Measurements from ENCODE around the gene SHISA5.

Gene SHISA5

DNA sequence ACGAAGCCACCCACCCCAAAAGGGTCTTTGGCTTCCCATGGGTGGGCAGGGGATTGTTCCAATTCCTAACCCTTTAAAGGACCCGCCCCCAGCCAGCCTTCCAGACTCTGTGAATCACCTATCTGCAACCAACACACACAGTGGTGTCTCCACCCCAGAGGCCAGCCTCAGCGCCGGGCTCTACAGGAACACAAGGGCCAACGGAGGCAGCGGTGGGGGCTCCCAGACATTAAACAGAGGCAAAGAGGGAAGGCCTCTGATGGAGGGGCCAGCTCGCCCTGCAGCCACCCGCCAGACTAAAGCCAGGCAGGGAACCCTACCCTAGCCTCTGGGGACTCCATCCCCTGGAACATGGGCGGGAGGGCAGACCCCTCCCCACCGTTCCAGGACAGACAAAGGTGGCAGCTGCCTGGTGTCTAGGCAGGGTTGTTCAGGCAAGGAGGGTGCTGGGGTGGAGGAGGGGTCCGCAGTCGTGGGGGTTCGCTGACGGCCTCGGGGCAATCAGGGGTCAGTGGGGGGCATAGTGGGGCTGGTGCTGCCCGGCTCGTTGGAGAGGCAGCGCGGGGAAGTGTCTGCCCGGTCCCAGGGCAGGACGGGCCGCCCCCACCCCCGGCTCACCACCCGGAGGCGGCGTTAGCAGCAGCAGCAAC is 448 bp downstream of the SHISA5 start:
- no peak for TF ChIP-seq CTCF (IDR thresholded peaks at IDR 0.05)

GRCh38 chr3:48502728-48503168 is 1.2 kb downstream of the SHISA5 start:
- TF ChIP-seq CTCF (IDR thresholded peaks at IDR 0.05): no peak

- no peak for TF ChIP-seq CTCF (IDR thresholded peaks at IDR 0.05)
Observed at GRCh38 chr3:48502121-48502520, 1.9 kb downstream of the SHISA5 start.

- TF ChIP-seq CTCF (IDR thresholded peaks at IDR 0.05): no peak
Observed at GRCh38 chr3:48501196-48501595, 2.8 kb downstream of the SHISA5 start.

DNA sequence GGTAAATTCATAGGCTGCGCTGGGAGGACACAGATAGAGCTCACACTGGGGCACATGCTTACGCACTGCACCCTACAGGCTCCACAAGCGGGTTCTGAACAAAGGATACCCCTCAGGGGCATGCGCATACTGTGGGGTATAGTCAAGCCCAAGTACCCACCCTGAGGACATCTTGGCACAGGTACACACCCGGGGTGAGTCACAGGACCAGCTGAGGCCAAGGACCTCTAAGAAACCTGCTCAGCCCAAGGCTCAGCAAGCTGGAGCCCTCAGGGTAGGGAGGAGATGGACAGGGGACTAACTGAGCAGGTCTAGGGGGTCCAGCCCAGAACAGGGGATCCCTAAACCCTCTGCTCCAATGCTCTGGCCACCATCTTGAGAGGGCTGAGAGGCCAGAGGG is 3.3 kb downstream of the SHISA5 start:
- TF ChIP-seq CTCF (IDR thresholded peaks at IDR 0.05): no peak

- no peak for TF ChIP-seq CTCF (IDR thresholded peaks at IDR 0.05)
Observed at GRCh38 chr3:48493203-48493501, 10.8 kb downstream of the SHISA5 start.

DNA sequence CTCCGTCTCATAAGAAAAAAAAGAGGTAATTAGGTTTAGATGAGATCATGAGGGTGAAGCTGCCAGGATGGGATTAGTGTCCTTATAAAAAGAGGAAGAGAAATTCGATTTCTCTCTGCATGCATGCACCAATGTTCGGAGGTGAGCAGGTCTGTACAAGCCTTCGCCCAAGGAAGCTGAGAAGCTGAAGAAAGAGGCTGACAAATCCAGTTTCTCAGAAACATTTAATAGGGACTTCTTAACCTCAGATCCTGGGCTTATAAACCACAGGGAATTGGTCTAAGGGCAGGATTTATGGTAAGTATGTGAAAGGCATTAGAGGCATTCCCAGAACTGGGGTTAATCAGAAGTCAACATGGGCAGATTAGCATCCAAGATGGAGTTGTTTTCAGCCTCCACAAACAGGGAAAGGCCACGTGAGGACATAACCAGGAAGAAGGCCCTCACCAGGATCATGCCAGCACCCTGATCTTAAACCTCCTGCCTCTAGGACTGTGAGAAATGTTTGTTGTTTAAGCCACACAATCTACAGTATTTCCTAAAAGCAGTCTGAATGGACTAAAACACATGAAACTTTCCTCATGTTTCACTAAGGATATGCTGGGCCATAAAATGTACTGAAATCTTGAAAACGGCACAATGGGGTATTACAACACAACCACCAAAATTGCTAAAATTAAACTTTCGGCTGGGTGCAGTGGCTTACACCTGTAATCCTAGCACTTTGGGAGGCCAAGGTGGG is 11.3 kb downstream of the SHISA5 start:
- no peak for TF ChIP-seq CTCF (IDR thresholded peaks at IDR 0.05)

All from LNCAP (cell line).